ENCODE measurements around the gene DUOXA1. TPM values are rescaled to one million over a fixed set of nuclear protein-coding genes. Genes with fewer than 3 reads are reported as not detected.
"Not testable (repeated sequence)": the region's sequence is repeated elsewhere in the genome, so short reads cannot be mapped to it uniquely, and the experiment has no call there.

Gene DUOXA1
- polyA plus RNA-seq, 2 of the 4 experiments (the other 2 are of a cell fraction), result 0.18 to 0.23 TPM

GRCh38 chr15:45136378-45136764, 6.7 kb upstream of the DUOXA1 start:
- no peaks in the 10 kb centered on the region for H3K9me3 ChIP-seq
- H3K27ac ChIP-seq, result no peak overlapping the region
- WGBS (ENCODE audit: missing lambda C conversion rate), result 69% methylated on average over 8 of the region's 10 CpGs
- no peak for DNase-seq (ENCODE audit: low read depth in 1 of 2, low spot score in 1 of 2)
- no peak for FAIRE-seq
- no peak for ATAC-seq
- H3K4me1 ChIP-seq, result no peaks in the 10 kb centered on the region
- H3K4me2 ChIP-seq, result no peak overlapping the region
- ChIA-PET CTCF (interaction anchor here (1.6 kb wide), 1 partner anchor 9 kb away, joined by 6 read pairs; no protein-coding TSS in a partner anchor), POLR2A (no interaction called here)
- no peak overlapping the region for H3K4me3 ChIP-seq
- TF ChIP-seq CHD2 (IDR thresholded peaks at IDR 0.05; ENCODE audit: low read length, partially characterized antibody), result no peak
- TF ChIP-seq RFX5 (IDR thresholded peaks at IDR 0.05), result no peak
- no peak for TF ChIP-seq USF2 (IDR thresholded peaks at IDR 0.05)
- TF ChIP-seq EHMT2 (IDR thresholded peaks at IDR 0.05; ENCODE audit: low read depth), result no peak
- no peak for TF ChIP-seq NPAS2 (CRISPR knock-in tag; IDR thresholded peaks at IDR 0.05; ENCODE audit: borderline replicate concordance)
- no peak for TF ChIP-seq JUNB (IDR thresholded peaks at IDR 0.05)
- TF ChIP-seq HDAC2 (IDR thresholded peaks at IDR 0.05), result no peak
- TF ChIP-seq ZNF302 (CRISPR knock-in tag; IDR thresholded peaks at IDR 0.05), result no peak
- no peak for TF ChIP-seq MAZ (IDR thresholded peaks at IDR 0.05; ENCODE audit: borderline replicate concordance, low read depth, low read length)
- TF ChIP-seq ELK1 (IDR thresholded peaks at IDR 0.05; ENCODE audit: low read depth, low read length), result no peak
- no peak for TF ChIP-seq ESRRA (IDR thresholded peaks at IDR 0.05; ENCODE audit: borderline replicate concordance, low read length)
- TF ChIP-seq CTCF (IDR thresholded peaks at IDR 0.05), result no peak
- no peak for TF ChIP-seq TFCP2L1 (CRISPR knock-in tag; IDR thresholded peaks at IDR 0.05)
- no peak for TF ChIP-seq HOXB13 (CRISPR knock-in tag; IDR thresholded peaks at IDR 0.05; ENCODE audit: low read depth)
- no peak for TF ChIP-seq SMC3 (IDR thresholded peaks at IDR 0.05)
- no peak for TF ChIP-seq POLR2A (IDR thresholded peaks at IDR 0.05; ENCODE audit: low read length)
- no peak for TF ChIP-seq RARB (CRISPR knock-in tag; IDR thresholded peaks at IDR 0.05)
- TF ChIP-seq RAD21 (conservative IDR thresholded peaks at IDR 0.05 in 1 of 2, IDR thresholded peaks at IDR 0.05 in 1 of 2), result no peak
- no peak for TF ChIP-seq BHLHE40 (IDR thresholded peaks at IDR 0.05; ENCODE audit: low read depth, low read length)

GRCh38 chr15:45135705-45136377, 6.2 kb upstream of the DUOXA1 start:
- ATAC-seq; DNase-seq (ENCODE audit: low read depth in 1 of 2, low spot score in 1 of 2); FAIRE-seq; CTCF ChIA-PET; H3K4me3 ChIP-seq; H3K27ac ChIP-seq; H3K9me3 ChIP-seq; H3K4me1 ChIP-seq; POLR2A ChIA-PET; H3K4me2 ChIP-seq: not testable (repeated sequence)
- 77% methylated on average over 14 of the region's 37 CpGs for WGBS (ENCODE audit: missing lambda C conversion rate)
